Measurements from ENCODE around the gene LANCL2.

- no peak for TF ChIP-seq CTCF (IDR thresholded peaks at IDR 0.05; ENCODE audit: low read depth, low read length)
- TF ChIP-seq EZH2phosphoT487 (IDR thresholded peaks at IDR 0.05; ENCODE audit: low read depth) = no peak
Observed at GRCh38 chr7:55432506-55432905, 67.4 kb downstream of the LANCL2 start.

Measured in OCI-LY3 (cell line).